Measurements from ENCODE around the gene SPSB3. TPM values are rescaled to one million over a fixed set of nuclear protein-coding genes. Genes with fewer than 3 reads are reported as not detected.
"Not testable (repeated sequence)": the region's sequence is repeated elsewhere in the genome, so short reads cannot be mapped to it uniquely, and the experiment has no call there.

Gene SPSB3
- total RNA-seq, 3 donors from 2014 or later = 39.7 to 56.5 (median 52.2) TPM

DNA sequence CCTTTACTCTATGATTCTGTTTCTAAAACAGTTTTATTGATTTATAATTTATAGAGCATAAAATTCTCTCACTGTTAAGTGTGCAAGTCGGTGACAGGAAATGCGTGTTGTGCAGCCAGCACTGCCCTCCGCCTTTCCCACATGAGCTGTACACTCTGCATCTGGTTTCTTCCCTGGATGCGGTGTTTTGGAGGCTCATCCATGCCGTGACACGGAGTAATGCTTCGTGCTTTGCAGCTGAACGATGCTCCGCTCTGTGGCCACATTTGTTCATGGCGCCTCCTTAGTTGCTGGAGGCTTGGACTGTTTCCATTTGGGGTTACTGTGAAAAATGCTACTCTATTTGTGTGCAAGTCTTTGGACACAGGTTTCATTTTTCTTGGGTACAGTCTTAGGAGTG is 18.3 kb upstream of the SPSB3 start:
- intact Hi-C loops (cut with DNase I, micrococcal nuclease) = no loop called here
- Histone ChIP-seq H3K4me1 (ENCODE audit: low read depth) (no peaks in the 10 kb centered on the region), H3K36me3 (ENCODE audit: low read depth) (no peaks in the 10 kb centered on the region), H3K9me3 (peaks cover 14% of the 10 kb centered on the region), H3K4me3 (no peak overlapping the region)
- DNase-seq (no peak), ATAC-seq (no peak)
- TF ChIP-seq, protein P1, sequence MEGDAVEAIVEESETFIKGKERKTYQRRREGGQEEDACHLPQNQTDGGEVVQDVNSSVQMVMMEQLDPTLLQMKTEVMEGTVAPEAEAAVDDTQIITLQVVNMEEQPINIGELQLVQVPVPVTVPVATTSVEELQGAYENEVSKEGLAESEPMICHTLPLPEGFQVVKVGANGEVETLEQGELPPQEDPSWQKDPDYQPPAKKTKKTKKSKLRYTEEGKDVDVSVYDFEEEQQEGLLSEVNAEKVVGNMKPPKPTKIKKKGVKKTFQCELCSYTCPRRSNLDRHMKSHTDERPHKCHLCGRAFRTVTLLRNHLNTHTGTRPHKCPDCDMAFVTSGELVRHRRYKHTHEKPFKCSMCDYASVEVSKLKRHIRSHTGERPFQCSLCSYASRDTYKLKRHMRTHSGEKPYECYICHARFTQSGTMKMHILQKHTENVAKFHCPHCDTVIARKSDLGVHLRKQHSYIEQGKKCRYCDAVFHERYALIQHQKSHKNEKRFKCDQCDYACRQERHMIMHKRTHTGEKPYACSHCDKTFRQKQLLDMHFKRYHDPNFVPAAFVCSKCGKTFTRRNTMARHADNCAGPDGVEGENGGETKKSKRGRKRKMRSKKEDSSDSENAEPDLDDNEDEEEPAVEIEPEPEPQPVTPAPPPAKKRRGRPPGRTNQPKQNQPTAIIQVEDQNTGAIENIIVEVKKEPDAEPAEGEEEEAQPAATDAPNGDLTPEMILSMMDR (IDR thresholded peaks at IDR 0.05) = no peak

DNA sequence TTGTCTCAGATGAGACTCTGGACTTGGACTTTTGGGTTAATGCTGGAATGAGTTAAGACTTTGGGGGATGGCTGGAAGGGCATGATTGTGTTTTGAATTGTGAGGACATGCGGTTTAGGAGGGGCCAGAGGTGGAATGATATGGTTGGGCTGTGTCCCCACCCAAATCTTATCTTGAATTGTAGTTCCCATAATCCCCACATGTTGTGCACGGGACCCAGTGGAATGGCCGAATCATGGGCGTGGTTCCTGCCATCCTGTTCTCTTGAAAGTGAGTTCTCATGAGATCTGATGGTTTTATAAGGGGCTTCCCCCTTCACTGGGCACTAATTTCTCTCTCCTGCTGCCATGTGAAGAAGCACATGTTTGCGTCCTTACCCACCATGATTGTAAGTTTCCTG is 16.9 kb upstream of the SPSB3 start:
- ATAC-seq; intact Hi-C loops (cut with DNase I, micrococcal nuclease); H3K4me3 ChIP-seq; H3K4me1 ChIP-seq (ENCODE audit: low read depth); H3K36me3 ChIP-seq (ENCODE audit: low read depth); DNase-seq: not testable (repeated sequence)
- peaks cover 14% of the 10 kb centered on the region for H3K9me3 ChIP-seq

DNA sequence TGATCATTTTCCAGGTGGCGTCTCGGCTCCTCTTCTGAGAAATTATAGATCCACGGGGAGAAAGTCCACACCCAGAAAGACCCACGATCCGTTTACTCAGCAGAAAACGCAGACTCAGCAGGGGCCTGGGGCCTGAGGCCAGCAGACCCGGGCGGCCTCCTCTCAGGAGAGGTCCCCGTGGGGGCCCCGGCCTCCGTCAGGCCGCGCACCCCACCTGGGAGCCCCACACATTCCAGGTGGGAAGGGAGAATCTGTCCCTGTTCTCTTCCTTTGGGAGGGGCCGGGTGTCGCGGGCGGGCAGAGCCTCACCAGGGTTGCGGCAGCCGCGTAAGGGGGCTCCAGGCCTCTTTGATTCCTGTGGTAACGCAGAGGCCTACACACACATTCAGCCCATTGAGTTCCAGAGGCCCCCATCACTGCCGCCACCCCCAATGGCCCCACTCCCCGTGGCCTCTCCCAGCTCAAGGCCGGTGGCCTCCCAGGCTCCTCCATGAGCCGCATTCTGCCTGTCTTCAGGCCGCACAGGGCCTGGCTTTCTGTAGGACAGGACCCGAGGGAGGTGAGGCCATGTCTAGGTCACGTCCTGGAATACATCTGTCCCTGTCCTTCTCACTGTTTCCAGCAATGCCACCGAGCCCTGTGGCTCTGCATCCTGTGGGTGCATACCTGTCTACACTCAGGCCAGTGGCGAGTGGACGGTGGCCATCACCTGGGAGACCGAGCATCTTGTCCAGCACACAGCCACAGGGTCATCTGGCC is 12.7 kb upstream of the SPSB3 start:
- intact Hi-C loops (cut with DNase I, micrococcal nuclease) = no loop called here
- peaks cover 14% of the 10 kb centered on the region for H3K9me3 ChIP-seq
- DNase-seq (no peak), ATAC-seq (no peak)
- H3K4me3 ChIP-seq = no peak overlapping the region
- H3K4me1 ChIP-seq (ENCODE audit: low read depth) = no peaks in the 10 kb centered on the region
- TF ChIP-seq, protein P1 (IDR thresholded peaks at IDR 0.05) = no peak
- no peaks in the 10 kb centered on the region for H3K36me3 ChIP-seq (ENCODE audit: low read depth)

DNA sequence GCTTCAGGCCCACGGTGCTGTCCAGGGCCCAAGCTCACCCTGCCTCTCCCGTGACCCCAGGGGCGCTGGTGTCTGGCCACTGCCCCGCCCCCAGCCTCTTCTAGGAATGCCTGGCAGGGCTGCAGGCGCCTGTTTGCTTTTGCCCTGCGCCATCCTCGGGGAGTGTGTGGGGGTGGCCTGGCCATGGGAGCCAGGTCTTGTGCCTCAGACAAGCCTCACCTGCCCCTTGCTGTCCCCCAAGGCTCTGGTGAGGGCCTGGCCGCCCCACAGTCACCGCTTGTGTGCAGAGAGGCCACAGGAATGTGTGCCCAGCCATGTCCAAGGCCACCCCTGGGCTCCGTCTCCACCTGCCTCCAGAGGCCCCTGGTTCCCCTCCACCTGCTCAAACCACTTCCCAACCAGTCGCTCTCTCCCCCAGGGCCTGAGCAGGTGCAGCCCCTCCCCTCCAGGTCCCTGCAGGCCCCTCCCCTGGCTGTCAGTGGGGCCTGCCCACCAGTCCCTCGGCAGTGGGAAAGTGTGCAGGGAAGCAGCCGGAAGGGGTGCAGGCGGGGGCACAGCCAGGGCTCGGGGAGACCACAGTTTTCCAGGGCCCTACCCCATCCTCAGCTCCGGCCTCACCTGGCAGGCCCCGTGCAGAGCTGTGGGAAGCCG is 12.0 kb upstream of the SPSB3 start:
- Histone ChIP-seq H3K4me3 (no peak overlapping the region), H3K36me3 (ENCODE audit: low read depth) (no peaks in the 10 kb centered on the region), H3K9me3 (peaks cover 11% of the 10 kb centered on the region), H3K4me1 (ENCODE audit: low read depth) (no peaks in the 10 kb centered on the region)
- intact Hi-C loops (cut with DNase I, micrococcal nuclease) = no loop called here
- ATAC-seq = peak; percentile 20
- DNase-seq = no peak
- TF ChIP-seq, protein P1 (IDR thresholded peaks at IDR 0.05) = no peak

DNA sequence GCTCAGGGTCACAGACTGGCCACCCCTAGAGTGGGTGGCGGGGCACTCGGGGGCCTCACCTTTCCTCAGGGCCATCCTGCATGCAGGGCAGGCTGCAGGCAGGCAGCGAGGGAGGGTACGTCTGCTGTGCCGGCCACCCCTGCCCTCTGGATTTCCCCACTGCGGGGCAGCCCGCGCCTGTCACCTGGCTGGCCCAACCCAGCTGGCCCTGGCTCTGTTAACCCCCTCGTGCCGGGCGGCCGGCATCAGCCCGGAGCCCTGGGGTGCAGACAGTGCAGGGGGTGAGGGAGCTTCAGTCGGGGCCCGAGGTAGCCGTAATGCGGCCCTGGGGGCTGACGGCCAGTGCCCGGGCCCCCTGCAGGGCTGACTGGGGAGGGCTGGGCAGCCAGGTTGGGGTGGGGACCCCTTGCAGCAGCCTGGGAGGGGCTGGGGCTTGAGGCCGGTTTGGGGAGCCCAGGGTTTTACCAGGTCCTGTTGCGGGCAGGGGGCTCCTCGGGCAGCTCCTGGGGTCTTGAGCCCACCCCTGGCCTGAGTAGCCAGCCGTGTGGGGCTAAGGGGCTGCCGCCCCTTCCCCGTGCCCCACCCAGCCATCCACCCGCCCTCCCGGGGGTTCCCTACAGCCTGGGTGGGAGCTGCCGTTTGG is 11.3 kb upstream of the SPSB3 start, which contains the start of gene IGFALS:
Gene IGFALS, minus strand, starts transcription at position 128 of the 643 bp plus-strand sequence. Its CDS starts 53 bp downstream, at position 75.
- Histone ChIP-seq H3K9me3 (peaks cover 10% of the 10 kb centered on the region), H3K4me3 (no peak within 1 kb of the TSS), H3K36me3 (ENCODE audit: low read depth) (no peaks in the 10 kb centered on the region), H3K4me1 (ENCODE audit: low read depth) (no peaks in the 10 kb centered on the region)
- ATAC-seq (peak; percentile 59), DNase-seq (peak in 2 of 3 donors; percentile 35 to 50)
- TF ChIP-seq, protein P1 (IDR thresholded peaks at IDR 0.05) = no peak
- intact Hi-C loops (cut with DNase I, micrococcal nuclease) = no loop called here

Data from mucosa of descending colon (tissue), 3 donors.